ENCODE measurements around the gene TMPRSS3. TPM values are rescaled to one million over a fixed set of nuclear protein-coding genes. Genes with fewer than 3 reads are reported as not detected.
A peak's percentile ranks its signal among the peaks of the same experiment; 100 is the strongest.

The TMPRSS3 gene
- total RNA-seq, 1 experiment from 2014 or later, result 0.45 TPM

DNA sequence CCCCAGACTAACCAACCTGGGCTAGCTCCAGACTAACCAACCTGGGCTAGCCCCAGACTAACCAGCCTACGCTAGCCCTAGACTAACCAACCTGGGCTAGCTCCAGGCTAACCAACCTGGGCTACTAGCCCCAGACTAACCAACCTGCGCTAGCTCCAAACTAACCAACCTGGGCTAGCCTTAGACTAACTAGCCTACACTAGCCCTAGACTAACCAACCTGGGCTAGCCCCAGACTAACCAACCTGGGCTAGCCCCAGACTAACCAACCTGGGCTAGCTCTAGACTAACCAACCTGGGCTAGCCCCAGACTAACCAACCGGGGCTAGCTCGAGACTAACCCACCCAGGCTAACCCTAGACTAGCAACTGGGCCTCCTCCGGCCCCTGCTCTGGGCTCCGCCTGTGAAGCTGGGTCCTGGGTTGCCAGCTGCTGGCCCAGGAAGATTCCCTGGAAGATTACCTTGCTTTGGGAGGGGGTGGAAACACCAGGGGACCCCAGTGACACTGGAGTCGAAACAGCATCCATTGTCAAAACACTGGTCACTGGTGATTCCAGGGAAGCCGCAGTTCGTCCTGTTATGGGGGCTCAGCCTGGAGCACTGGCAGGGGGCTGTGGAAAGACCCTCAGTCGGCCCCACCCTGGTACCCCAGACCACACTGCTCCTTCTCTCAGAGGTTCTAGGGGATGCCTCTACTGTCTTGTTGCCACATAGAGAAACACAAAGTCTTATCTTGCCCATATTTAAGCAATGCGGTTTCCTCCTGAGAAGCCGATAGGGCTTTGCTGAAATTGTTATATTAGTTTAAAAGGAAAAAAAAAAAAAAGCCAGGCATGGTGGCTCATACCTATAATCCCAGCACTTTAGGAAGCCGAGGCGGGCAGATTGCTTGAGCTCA is 46.2 kb downstream of the TMPRSS3 start:
- H3K27ac ChIP-seq, result no peak overlapping the region
- no peaks in the 10 kb centered on the region for H3K9me3 ChIP-seq (replicated peaks)
- H3K36me3 ChIP-seq, result no peaks in the 10 kb centered on the region
- no peaks in the 10 kb centered on the region for H3K4me1 ChIP-seq (replicated peaks)
- no peaks in the 10 kb centered on the region for H3K27me3 ChIP-seq (replicated peaks)
- H3K4me3 ChIP-seq, result no peak overlapping the region
- peak in 1 of 2 experiments; percentile 13 for DNase-seq (ENCODE audit: low read depth in 1 of 2, low spot score in 2 of 2)

DNA sequence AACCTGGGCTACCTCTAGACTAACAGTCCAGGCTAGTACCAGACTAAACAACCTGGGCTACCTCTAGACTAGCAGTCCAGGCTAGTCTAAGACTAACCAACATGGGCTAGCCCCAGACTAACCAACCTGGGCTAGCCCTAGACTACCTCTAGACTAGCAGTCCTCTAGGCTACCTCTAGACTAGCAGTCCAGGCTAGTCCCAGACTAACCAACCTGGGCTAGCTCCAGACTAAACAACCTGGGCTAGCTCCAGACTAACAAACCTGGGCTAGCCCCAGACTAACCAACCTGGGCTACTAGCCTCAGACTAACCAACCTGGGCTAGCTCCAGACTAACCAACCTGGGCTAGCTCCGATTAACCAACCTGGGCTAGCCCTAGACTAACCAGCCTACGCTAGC is 47.1 kb downstream of the TMPRSS3 start:
- Histone ChIP-seq H3K9me3 (replicated peaks) (no peaks in the 10 kb centered on the region), H3K36me3 (no peaks in the 10 kb centered on the region), H3K4me1 (replicated peaks) (no peaks in the 10 kb centered on the region), H3K4me3 (no peak overlapping the region), H3K27me3 (replicated peaks) (no peaks in the 10 kb centered on the region), H3K27ac (no peak overlapping the region)
- DNase-seq (ENCODE audit: low read depth in 1 of 2, low spot score in 2 of 2), result no peak

DNA sequence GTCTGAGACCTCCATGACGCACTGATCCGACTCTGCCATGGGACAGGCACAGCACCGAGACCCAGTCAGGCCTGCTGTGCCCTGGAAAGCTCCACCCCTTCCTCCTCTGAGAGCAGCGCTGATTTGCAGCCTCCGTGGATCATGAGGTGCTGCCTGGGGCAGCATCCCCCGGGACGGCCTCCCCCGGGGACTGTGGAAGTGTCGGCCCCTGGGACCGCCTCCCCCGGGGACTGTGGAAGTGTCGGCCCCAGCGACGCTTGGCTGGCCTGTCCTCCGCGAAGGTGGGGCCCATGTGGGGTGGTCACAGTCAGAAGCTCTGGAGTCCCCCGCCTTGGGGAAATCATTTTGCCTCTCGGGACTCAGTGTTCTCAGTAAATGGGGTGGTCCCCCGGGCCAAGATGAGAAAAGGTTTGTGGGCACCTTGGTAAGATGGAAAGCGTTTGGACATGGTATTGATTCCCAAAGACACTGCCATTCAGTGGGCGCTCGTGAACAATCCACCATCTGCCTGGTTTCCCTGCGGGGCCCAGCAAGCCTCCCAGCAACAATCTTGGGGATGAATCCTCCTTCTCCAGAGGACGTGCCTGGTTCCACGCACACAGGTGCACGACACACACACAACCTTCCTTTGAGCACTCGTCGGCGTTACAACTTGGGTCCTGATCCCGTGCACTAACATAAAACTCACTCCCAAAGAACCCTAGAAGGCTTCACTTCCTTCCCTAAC is 48.1 kb downstream of the TMPRSS3 start:
- H3K4me1 ChIP-seq (replicated peaks), result no peaks in the 10 kb centered on the region
- H3K27ac ChIP-seq, result no peak overlapping the region
- no peaks in the 10 kb centered on the region for H3K9me3 ChIP-seq (replicated peaks)
- DNase-seq (ENCODE audit: low read depth in 1 of 2, low spot score in 2 of 2), result peak in 1 of 2 experiments; percentile 32
- H3K4me3 ChIP-seq, result no peak overlapping the region
- no peaks in the 10 kb centered on the region for H3K36me3 ChIP-seq
- no peaks in the 10 kb centered on the region for H3K27me3 ChIP-seq (replicated peaks)

DNA sequence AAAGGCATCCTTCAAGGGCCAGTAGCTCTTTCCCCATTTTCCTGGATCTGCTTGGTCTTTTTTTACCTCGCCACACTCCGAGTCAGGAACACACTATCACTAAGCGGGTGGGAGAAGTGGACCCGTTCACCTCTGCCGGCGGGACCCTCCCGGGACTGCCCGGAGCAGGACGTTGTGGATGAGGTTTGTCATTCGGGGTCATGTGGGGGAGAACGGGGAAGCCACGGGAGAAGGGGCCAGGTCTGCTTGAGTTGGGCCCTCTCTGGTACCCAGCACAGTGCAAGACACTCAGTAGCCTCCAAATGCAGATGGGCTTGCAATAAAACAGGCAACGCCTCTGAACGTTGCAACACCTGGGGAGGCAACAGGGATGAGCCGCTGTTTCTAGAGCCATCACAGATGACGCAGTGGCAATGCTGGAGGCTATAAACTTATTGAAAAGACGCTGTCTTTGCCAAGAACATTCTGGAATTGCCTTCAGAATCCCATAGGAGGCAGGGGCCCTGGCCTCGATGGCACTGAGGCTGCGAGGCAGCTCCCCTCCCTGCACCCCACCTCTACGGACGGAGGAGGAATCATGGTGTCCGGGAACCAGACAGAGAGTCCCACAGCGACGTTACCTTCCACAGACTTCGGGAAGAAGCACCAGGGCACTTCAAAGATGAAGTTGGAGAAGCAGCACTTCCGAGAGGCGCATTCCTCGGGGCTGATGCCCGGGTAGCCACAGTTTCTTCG is 48.8 kb downstream of the TMPRSS3 start:
- no peak overlapping the region for H3K4me3 ChIP-seq
- no peaks in the 10 kb centered on the region for H3K4me1 ChIP-seq (replicated peaks)
- H3K36me3 ChIP-seq, result no peaks in the 10 kb centered on the region
- no peaks in the 10 kb centered on the region for H3K27me3 ChIP-seq (replicated peaks)
- DNase-seq (ENCODE audit: low read depth in 1 of 2, low spot score in 2 of 2), result peak in 1 of 2 experiments; percentile 35
- H3K27ac ChIP-seq, result no peak overlapping the region
- no peaks in the 10 kb centered on the region for H3K9me3 ChIP-seq (replicated peaks)

DNA sequence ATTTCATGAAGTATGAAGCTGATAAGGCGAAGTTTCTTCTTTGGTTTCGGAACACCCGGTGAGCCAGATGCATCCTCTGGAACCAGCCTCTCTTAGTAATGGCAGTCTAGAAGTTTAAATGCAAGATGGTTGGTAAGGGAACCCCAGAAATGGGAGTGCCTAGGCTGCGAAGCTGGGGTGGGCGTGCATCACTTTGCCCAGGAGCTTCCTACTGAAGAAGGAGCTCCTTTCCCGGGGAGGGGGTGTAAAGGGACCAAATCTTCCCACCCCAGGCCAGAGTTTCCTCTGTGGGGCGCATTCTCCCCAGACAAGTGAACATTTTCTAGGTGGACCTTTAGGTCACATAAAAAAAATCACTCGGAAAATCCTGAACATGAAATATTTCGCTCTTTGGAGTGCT is 49.4 kb downstream of the TMPRSS3 start:
- Histone ChIP-seq H3K27me3 (replicated peaks) (no peaks in the 10 kb centered on the region), H3K4me1 (replicated peaks) (no peaks in the 10 kb centered on the region), H3K36me3 (no peaks in the 10 kb centered on the region), H3K9me3 (replicated peaks) (no peaks in the 10 kb centered on the region), H3K4me3 (no peak overlapping the region), H3K27ac (no peak overlapping the region)
- DNase-seq (ENCODE audit: low read depth in 1 of 2, low spot score in 2 of 2), result peak in 1 of 2 experiments; percentile 8

DNA sequence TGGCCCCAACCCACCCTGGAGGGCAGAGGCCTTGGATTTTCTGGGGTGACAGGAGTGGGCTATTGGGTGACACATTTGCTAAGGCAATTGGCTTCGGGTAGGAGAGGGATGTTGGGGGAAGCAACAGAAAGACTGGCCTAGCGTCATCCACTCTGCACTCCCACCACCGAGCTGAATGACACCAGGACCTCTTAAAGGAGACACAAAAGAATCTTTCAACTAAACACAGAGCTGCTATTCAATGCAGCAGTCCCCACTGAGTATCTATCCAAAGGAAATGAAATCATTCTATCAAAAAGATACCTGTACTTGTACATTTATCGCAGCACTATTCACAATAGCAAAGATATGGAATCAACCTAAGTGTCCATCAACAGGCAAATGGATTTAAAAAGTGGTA is 51.2 kb downstream of the TMPRSS3 start:
- Histone ChIP-seq H3K27ac (no peak overlapping the region), H3K9me3 (replicated peaks) (no peaks in the 10 kb centered on the region), H3K4me3 (no peak overlapping the region), H3K27me3 (replicated peaks) (no peaks in the 10 kb centered on the region), H3K4me1 (replicated peaks) (no peaks in the 10 kb centered on the region), H3K36me3 (no peaks in the 10 kb centered on the region)
- DNase-seq (ENCODE audit: low read depth in 1 of 2, low spot score in 2 of 2), result no peak

DNA sequence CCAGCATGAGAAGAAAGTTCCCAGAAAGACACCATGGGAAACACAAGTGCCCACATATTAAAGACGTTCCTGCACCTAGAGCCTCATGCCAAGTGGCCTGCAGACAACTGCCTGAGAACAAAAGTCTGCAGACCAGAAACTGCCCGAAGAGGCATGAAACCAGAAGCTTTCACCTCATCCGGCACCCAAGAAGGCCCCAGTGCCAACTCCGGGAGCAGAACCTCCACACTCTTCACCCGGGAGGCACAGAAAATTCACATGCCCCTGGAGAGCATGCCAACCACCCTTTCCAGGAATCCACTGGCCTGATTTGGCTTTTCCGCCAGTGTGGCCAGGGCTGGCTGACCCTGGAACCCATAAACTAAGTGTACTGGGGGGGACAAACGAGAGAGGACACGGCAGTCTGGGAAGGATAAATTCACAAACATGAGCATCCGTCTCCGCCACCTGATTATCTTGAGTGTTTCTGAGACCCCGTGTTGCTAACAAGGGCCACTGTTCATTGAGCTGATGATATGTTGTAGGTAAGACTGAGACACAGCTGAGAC is 51.8 kb downstream of the TMPRSS3 start:
- DNase-seq (ENCODE audit: low read depth in 1 of 2, low spot score in 2 of 2), result peak in 1 of 2 experiments; percentile 26
- Histone ChIP-seq H3K27ac (no peak overlapping the region), H3K4me3 (no peak overlapping the region), H3K27me3 (replicated peaks) (no peaks in the 10 kb centered on the region), H3K36me3 (no peaks in the 10 kb centered on the region), H3K9me3 (replicated peaks) (no peaks in the 10 kb centered on the region), H3K4me1 (replicated peaks) (no peaks in the 10 kb centered on the region)

DNA sequence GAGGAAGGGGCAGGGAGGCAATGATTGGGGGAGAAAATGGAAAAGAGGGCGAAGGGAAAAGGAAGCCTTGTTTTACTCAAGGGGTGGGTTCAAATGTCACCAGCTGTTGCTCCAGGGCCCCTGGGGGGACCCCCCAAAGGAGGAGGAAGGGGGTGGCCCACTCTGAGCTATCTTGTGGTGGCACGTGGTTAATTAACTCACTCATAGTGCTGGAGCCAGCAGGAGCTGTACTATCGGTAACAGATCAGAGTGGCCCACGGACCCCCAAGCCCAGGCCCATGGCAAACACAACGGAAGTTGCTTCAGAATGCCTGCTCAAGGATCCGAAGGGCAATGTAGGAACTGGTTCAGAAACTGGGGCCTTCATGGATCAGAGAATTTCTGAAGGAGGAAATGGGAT is 52.3 kb downstream of the TMPRSS3 start:
- peak in 1 of 2 experiments; percentile 33 for DNase-seq (ENCODE audit: low read depth in 1 of 2, low spot score in 2 of 2)
- Histone ChIP-seq H3K9me3 (replicated peaks) (no peaks in the 10 kb centered on the region), H3K27ac (no peak overlapping the region), H3K4me1 (replicated peaks) (no peaks in the 10 kb centered on the region), H3K4me3 (no peak overlapping the region), H3K27me3 (replicated peaks) (no peaks in the 10 kb centered on the region), H3K36me3 (no peaks in the 10 kb centered on the region)

DNA sequence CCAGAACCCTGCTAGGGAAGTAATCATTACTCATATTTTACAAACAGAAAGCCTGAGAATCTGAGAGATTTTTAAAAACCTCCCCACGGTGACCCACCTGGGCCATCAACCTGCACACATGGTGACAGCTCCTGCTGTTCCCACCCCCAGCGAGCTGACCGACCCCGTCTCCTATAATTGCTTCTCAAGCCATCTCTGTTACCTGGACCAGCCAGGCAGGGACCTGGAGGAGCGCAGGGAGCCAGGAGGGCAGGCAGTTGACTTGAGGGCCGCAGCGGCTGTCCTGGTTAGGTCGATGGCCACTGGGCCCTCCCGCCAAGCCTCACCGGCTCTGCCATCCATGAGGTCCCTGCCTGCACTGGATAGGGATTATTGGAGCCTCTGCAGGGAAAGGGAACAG is 52.8 kb downstream of the TMPRSS3 start:
- Histone ChIP-seq H3K27ac (no peak overlapping the region), H3K27me3 (replicated peaks) (no peaks in the 10 kb centered on the region), H3K4me1 (replicated peaks) (no peaks in the 10 kb centered on the region), H3K9me3 (replicated peaks) (no peaks in the 10 kb centered on the region), H3K4me3 (no peak overlapping the region), H3K36me3 (no peaks in the 10 kb centered on the region)
- peak in 1 of 2 experiments; percentile 39 for DNase-seq (ENCODE audit: low read depth in 1 of 2, low spot score in 2 of 2)

DNA sequence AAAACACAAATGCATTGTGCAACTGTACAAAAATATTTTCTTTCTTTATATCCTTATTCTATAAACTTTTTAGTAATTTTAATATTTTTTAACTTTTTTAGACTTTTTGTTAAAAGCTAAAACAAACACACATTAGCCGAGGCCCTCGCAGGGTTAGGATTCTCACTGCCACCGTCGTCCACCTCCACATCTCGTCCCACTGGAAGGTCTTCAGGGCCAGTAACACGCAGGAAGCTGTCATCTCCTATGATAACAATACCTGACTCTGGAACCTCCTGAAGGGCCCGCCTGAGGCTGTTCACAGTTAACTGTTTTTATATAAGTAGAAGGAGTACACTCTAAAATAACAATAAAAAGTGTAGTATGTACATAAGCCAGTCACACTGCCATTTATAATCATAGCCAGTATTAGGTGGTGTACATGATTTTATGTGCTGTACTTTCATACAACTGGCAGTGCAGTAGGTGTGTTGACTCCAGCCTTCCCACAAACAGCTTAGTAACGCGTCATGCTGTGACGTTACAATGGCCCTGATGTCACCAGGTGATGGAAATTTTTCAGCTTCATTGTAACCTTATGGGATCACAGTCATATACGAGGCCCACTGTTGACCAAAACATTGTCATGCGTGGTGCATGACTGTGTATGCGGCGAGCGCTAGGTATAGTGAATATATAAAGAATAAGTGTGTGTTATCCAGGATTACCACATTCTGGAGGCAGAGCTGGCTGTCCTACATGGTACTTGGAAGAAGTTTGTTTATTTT is 53.9 kb downstream of the TMPRSS3 start:
- Histone ChIP-seq H3K27me3 (replicated peaks) (no peaks in the 10 kb centered on the region), H3K36me3 (no peaks in the 10 kb centered on the region), H3K4me1 (replicated peaks) (no peaks in the 10 kb centered on the region), H3K9me3 (replicated peaks) (no peaks in the 10 kb centered on the region), H3K4me3 (no peak overlapping the region), H3K27ac (no peak overlapping the region)
- peak in 1 of 2 experiments; percentile 23 for DNase-seq (ENCODE audit: low read depth in 1 of 2, low spot score in 2 of 2)

DNA sequence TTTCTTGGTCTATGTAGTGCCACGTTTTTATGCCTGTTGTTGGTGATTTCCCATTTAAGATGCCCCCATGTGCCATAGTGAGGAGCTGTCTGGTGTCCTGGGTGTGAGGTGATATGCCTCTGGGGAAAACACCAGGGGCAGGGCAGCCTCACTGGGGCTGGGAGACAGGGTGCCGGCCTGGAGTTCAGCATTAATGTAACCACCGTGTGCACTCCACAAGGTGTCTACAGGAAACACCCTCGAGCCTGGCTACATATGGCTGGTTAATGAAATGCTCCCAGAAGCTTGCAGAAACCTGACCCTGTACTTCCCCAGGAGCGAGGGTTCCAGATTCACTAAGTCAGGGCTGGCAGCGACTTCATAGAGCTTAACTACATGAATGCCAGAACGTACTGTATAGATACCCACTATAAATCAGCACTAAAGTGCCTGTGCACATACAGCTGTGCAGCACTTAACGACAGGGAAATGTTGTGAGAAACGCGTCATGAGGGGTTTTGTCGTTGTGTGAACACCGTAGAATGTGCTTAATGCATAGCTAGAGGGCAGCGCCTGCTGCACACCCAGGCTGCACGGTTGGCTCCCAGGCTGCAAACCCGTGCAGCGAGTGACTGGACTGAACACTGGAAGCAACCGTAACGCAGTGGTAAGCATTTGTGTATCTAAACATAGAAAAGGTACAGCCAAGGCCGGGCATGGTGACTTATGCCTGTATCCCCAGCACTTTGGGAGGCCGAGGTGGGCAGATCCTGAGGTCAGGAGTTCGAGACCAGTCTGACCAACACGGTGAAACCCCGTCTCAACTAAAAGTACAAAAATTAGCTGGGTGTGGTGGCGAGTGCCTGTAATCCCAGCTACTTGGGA is 55.4 kb downstream of the TMPRSS3 start:
- Histone ChIP-seq H3K4me1 (replicated peaks) (peaks cover 8% of the 10 kb centered on the region), H3K27me3 (replicated peaks) (no peaks in the 10 kb centered on the region), H3K4me3 (no peak overlapping the region), H3K27ac (no peak overlapping the region), H3K36me3 (no peaks in the 10 kb centered on the region), H3K9me3 (replicated peaks) (no peaks in the 10 kb centered on the region)
- peak in 1 of 2 experiments; percentile 30 for DNase-seq (ENCODE audit: low read depth in 1 of 2, low spot score in 2 of 2)

Data from SJSA1 (cell line).